Mesenchymal stem cell (in vitro differentiated cells and primary cell): ENCODE measurements around the gene THPO.

Source experiments
- DNase-seq: peaks from one replicate; pipeline ENCODE4 v3.0.0-alpha.2; 2013
- H2AFZ ChIP-seq: one replicate; pipeline ENCODE4 v1.6.1; 2013; ENCODE audit warnings: low read depth, mild to moderate bottlenecking, control low read depth, inconsistent platforms, low read length, moderate library complexity
- H2AK5ac ChIP-seq: 2 replicates; pipeline ENCODE4 v1.6.1; 2013; ENCODE audit warnings: low read length, moderate library complexity, mild to moderate bottlenecking, inconsistent platforms; ENCODE audit not compliant: severe bottlenecking
- H2BK120ac ChIP-seq: one replicate; pipeline ENCODE4 v1.6.1; 2013; ENCODE audit warnings: low read depth, mild to moderate bottlenecking, inconsistent platforms, low read length, moderate library complexity
- H2BK12ac ChIP-seq, 2 experiments: one replicate each; pipeline ENCODE4 v1.6.1; 2013; ENCODE audit warnings: inconsistent platforms in 2 of 2, low read length in 2 of 2, mild to moderate bottlenecking in 2 of 2, moderate library complexity in 2 of 2, control low read depth in 1 of 2
- H2BK15ac ChIP-seq: one replicate; pipeline ENCODE4 v1.6.1; 2013; ENCODE audit warnings: mild to moderate bottlenecking, low read depth, inconsistent platforms; ENCODE audit not compliant: poor library complexity, severe bottlenecking
- H2BK5ac ChIP-seq: 2 replicates; pipeline ENCODE4 v1.6.1; 2013; ENCODE audit warnings: low read depth, mild to moderate bottlenecking, low read length, control low read depth, inconsistent platforms; ENCODE audit not compliant: poor library complexity, severe bottlenecking
- H3K14ac ChIP-seq, 2 experiments: one replicate each; pipeline ENCODE4 v1.6.1; 2013; ENCODE audit warnings: inconsistent platforms in 2 of 2, low read length in 2 of 2, control low read depth in 1 of 2, mild to moderate bottlenecking in 1 of 2, moderate library complexity in 1 of 2
- H3K18ac ChIP-seq, 2 experiments: one replicate each; pipeline ENCODE4 v1.6.1; 2013; ENCODE audit warnings: inconsistent platforms in 2 of 2, low read length in 2 of 2, control low read depth in 1 of 2, low read depth in 1 of 2, mild to moderate bottlenecking in 1 of 2
- H3K23ac ChIP-seq, 2 experiments: one replicate each; pipeline ENCODE4 v1.6.1; 2013; ENCODE audit warnings: inconsistent platforms in 2 of 2, low read length in 2 of 2, mild to moderate bottlenecking in 2 of 2, moderate library complexity in 2 of 2, control low read depth in 1 of 2
- H3K27ac ChIP-seq: 2 replicates; pipeline ENCODE4 v1.5.1; 2013; ENCODE audit warnings: mild to moderate bottlenecking, moderate library complexity, low read length, control low read depth, inconsistent platforms; ENCODE audit not compliant: poor library complexity, severe bottlenecking
- H3K27me3 ChIP-seq, 2 experiments: 2 replicates each; pipeline versions ENCODE4 v1.6.1 to v1.7.0; 2013; ENCODE audit warnings: low read length in 2 of 2, mild to moderate bottlenecking in 2 of 2, moderate library complexity in 2 of 2, control low read depth in 1 of 2, inconsistent platforms in 1 of 2; ENCODE audit not compliant: control insufficient read depth in 1 of 2, insufficient read depth in 1 of 2
- H3K36me3 ChIP-seq, 2 experiments: 2 replicates each; pipeline versions ENCODE4 v1.6.1 to v1.7.0; 2013; ENCODE audit warnings: low read length in 2 of 2, control low read depth in 1 of 2, inconsistent platforms in 1 of 2, low read depth in 1 of 2, mild to moderate bottlenecking in 1 of 2; ENCODE audit not compliant: insufficient read depth in 2 of 2, control insufficient read depth in 1 of 2
- H3K4ac ChIP-seq, 2 experiments: one replicate each; pipeline ENCODE4 v1.6.1; 2013; ENCODE audit warnings: inconsistent platforms in 2 of 2, low read length in 2 of 2, mild to moderate bottlenecking in 2 of 2, moderate library complexity in 2 of 2, control low read depth in 1 of 2, low read depth in 1 of 2
- H3K4me1 ChIP-seq: 2 replicates; pipeline ENCODE4 v1.6.1; 2013; ENCODE audit warnings: low read depth, low read length, control low read depth; ENCODE audit not compliant: control insufficient read depth, insufficient read depth
- H3K4me2 ChIP-seq: 2 replicates; pipeline ENCODE4 v1.6.1; 2013; ENCODE audit warnings: low read length, mild to moderate bottlenecking, inconsistent platforms; ENCODE audit not compliant: poor library complexity, severe bottlenecking
- H3K4me3 ChIP-seq, 2 experiments: 2 replicates each; pipeline versions ENCODE4 v1.5.1 to v1.7.0; 2013; ENCODE audit warnings: low read length in 2 of 2, mild to moderate bottlenecking in 2 of 2, control low read depth in 1 of 2, low read depth in 1 of 2; ENCODE audit not compliant: insufficient read depth in 1 of 2
- H3K79me1 ChIP-seq: replicated peaks from 2 replicates; pipeline ENCODE4 v1.6.1; 2013; ENCODE audit warnings: mild to moderate bottlenecking, control low read depth, low read length, inconsistent platforms; ENCODE audit not compliant: poor library complexity, severe bottlenecking
- H3K9ac ChIP-seq: 2 replicates; pipeline ENCODE4 v1.7.0; 2013; ENCODE audit warnings: mild to moderate bottlenecking, low read length, moderate library complexity
- H3K9me3 ChIP-seq: 2 replicates; pipeline ENCODE4 v1.7.0; 2013; ENCODE audit warnings: mild to moderate bottlenecking, low read length; ENCODE audit not compliant: control insufficient read depth
- H4K8ac ChIP-seq: one replicate; pipeline ENCODE4 v1.6.1; 2013; ENCODE audit warnings: inconsistent platforms, mild to moderate bottlenecking, low read length, moderate library complexity
- H4K91ac ChIP-seq: one replicate; pipeline ENCODE4 v1.6.1; 2013; ENCODE audit warnings: mild to moderate bottlenecking, low read length, inconsistent platforms
- WGBS: methylation state at CpG from one replicate; pipeline ENCODE4 v1.1.7; 2013; ENCODE audit warnings: mixed read lengths; 5-methylcytosine and 5-hydroxymethylcytosine counted together

The THPO gene

DNA sequence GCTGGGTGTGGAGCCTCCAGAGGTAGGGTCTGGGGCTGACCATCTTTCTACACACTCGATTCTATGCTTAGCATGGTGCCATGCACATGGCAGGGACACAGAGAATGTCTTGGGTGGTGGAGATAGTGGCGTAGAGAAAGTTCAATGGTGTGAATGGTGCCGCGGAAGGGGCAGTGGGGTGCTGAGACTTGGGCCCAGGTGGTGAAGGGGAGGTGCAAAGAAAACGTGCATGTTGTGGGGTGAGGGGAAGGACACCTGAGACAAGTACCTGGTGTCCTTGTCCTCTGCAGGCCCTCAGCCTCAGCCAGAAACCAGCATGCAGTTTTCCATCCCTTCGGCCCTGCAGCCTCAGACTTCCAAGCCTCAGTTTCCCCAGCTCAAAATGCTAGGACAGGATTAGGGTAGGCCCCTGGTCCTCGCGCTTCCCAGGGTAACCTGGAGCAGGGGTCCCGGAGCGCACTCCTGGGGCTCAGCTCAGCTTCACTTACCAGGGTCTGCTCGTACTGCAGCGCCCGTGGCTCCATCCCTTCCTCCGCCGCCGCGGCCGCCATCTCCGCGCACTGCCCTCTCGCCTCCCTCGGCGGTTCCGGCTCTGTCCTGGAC, 17.0 kb downstream of the THPO start:
- DNase-seq, result no peak
- Histone ChIP-seq H3K4me1 (peaks cover 21% of the 10 kb centered on the region), H3K4ac (peak overlapping the region; percentile 24 to 54), H3K36me3 (peaks cover 30 to 31% of the 10 kb centered on the region in 2 experiments), H3K4me3 (peak overlapping the region; percentile 76 to 86), H2BK120ac (peak overlapping the region; percentile 64), H4K91ac (peak overlapping the region; percentile 82), H3K9me3 (no peaks in the 10 kb centered on the region), H3K27me3 (no peaks in the 10 kb centered on the region), H3K27ac (peak overlapping the region; percentile 38), H2BK15ac (peak overlapping the region; percentile 70), H3K4me2 (peak overlapping the region; percentile 98), H3K9ac (peak overlapping the region; percentile 100), H3K79me1 (peaks cover 23% of the 10 kb centered on the region), H2BK12ac (no peak overlapping the region), H2AFZ (peak overlapping the region; percentile 36), H3K18ac (peak overlapping the region; percentile 81 to 86), H3K14ac (peak overlapping the region in 1 of 2 experiments; percentile 95), H3K23ac (peak overlapping the region in 1 of 2 experiments; percentile 67), H4K8ac (peak overlapping the region; percentile 85), H2AK5ac (no peak overlapping the region), H2BK5ac (peak overlapping the region; percentile 53)
- 25% methylated on average over 14 of the region's 24 CpGs for WGBS

DNA sequence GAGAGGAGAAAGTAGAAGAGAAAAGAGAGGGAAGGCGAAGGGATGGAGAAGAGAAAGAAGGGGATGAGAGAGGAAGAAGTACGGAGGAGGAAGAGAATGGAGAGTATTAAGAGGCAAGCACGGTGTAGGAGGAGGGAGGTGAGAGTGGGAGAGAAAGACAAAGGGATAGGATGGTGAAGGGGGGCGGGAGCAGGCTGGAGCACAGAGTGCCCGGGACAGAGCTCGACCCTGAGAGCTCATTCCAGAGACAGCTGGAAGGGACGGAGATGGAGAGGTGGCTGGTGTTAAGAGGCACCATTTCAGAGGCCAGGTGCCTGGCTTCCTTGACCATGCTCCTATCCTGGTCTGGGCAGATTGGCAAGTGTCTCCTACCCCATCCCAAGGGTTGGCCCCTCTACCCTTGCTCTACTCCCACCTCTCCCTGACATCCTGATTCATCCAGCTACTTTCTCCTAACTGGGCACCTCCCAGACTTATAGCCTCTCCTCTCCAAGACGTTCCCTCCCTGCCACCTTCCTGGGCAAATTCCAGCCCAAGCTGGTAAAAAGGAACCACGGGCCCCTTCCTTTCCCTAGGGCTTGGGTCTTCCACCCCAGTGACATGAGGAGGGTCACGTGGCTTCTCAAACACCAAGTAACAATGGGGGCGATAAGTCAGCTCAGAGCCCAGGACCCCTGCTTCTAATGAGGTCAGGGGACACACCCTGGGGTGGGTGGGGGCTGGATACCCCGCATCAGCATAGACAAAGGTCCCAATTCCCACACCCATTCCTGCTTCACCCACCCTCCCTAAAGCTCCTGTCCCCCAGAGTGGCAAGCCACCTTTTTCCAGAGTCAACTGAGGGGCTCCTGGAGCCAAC, 17.7 kb downstream of the THPO start:
- H3K4ac ChIP-seq, result peak overlapping the region in 1 of 2 experiments; percentile 9
- H3K36me3 ChIP-seq, result peaks cover 32% of the 10 kb centered on the region in 2 experiments
- H2AFZ ChIP-seq, result no peak overlapping the region
- no peak overlapping the region for H2BK12ac ChIP-seq
- H3K14ac ChIP-seq, result no peak overlapping the region
- H3K4me1 ChIP-seq, result peaks cover 23% of the 10 kb centered on the region
- H3K27ac ChIP-seq, result no peak overlapping the region
- H3K9me3 ChIP-seq, result no peaks in the 10 kb centered on the region
- no peaks in the 10 kb centered on the region for H3K27me3 ChIP-seq
- H4K91ac ChIP-seq, result no peak overlapping the region
- H3K4me2 ChIP-seq, result peak overlapping the region; percentile 98
- WGBS, result 69% methylated on average over 11 of the region's 12 CpGs
- H3K18ac ChIP-seq, result no peak overlapping the region
- peaks cover 22% of the 10 kb centered on the region for H3K79me1 ChIP-seq
- H4K8ac ChIP-seq, result no peak overlapping the region
- H2BK120ac ChIP-seq, result no peak overlapping the region
- no peak overlapping the region for H2AK5ac ChIP-seq
- H2BK15ac ChIP-seq, result no peak overlapping the region
- peak overlapping the region in 1 of 2 experiments; percentile 86 for H3K4me3 ChIP-seq
- H3K9ac ChIP-seq, result peak overlapping the region; percentile 100
- no peak overlapping the region for H3K23ac ChIP-seq
- DNase-seq, result no peak
- H2BK5ac ChIP-seq, result no peak overlapping the region

DNA sequence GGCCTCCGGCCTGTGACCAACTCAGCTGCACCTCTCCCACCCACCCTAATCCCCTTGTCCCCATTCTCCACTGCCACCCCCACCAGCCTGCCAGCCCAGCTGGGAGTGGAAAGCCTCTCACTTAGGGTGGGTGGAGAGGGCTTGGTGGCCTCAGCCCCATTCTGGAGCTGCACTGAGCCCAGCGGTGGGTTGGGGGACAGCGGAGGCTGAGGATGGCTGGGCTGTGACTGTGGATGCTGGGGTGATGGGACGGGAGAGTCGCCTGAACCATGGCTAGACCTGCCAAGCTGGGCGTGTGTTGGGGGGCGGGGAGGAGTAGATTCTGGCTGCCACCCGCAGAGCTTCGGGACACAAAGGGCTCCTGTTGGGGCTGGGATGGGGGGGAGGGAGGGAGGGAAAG, 18.4 kb downstream of the THPO start:
- no peak overlapping the region for H2BK12ac ChIP-seq
- H4K8ac ChIP-seq, result no peak overlapping the region
- no peak overlapping the region for H4K91ac ChIP-seq
- peaks cover 30 to 38% of the 10 kb centered on the region in 2 experiments for H3K36me3 ChIP-seq
- no peak overlapping the region for H3K9ac ChIP-seq
- H3K9me3 ChIP-seq, result no peaks in the 10 kb centered on the region
- no peak overlapping the region for H3K23ac ChIP-seq
- no peak overlapping the region for H3K4me2 ChIP-seq
- H3K14ac ChIP-seq, result no peak overlapping the region
- WGBS, result 74% methylated on average over 8 of the region's 9 CpGs
- H3K4ac ChIP-seq, result peak overlapping the region in 1 of 2 experiments; percentile 2
- no peak overlapping the region for H2AFZ ChIP-seq
- no peak overlapping the region for H3K27ac ChIP-seq
- H3K4me1 ChIP-seq, result peaks cover 23% of the 10 kb centered on the region
- no peak overlapping the region for H2BK5ac ChIP-seq
- DNase-seq, result no peak
- H3K18ac ChIP-seq, result no peak overlapping the region
- H2BK15ac ChIP-seq, result no peak overlapping the region
- peaks cover 18% of the 10 kb centered on the region for H3K79me1 ChIP-seq
- H3K4me3 ChIP-seq, result no peak overlapping the region
- no peak overlapping the region for H2BK120ac ChIP-seq
- H3K27me3 ChIP-seq, result no peaks in the 10 kb centered on the region
- no peak overlapping the region for H2AK5ac ChIP-seq

DNA sequence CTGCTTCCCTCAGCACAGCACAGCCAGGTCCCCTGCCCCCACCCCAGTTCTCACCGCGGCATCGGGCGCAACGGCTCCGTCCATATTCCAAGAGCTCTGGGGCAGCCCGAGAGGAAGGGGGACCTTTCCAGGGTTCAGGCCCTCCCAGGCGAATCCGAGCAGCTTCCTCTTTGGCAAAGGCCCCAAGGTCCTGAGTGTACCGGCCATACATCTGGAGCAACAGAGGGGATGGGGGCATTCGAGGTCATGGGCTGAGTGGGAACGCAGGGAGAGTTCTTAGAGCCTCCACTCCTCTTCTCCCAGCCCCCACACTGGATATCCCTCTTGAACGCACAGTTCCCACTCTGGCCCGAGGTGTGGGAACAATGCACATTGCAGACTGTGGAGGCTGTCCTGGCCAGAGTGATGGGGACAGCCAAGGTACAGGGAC, 19.1 kb downstream of the THPO start:
- H3K18ac ChIP-seq, result no peak overlapping the region

More for the DNA sequence above, 19.1 kb downstream of the THPO start:
- Histone ChIP-seq H4K91ac (no peak overlapping the region), H3K4me1 (peaks cover 21% of the 10 kb centered on the region), H3K36me3 (peaks cover 28 to 43% of the 10 kb centered on the region in 2 experiments), H3K14ac (no peak overlapping the region), H2BK120ac (no peak overlapping the region), H2BK5ac (no peak overlapping the region), H2BK12ac (no peak overlapping the region), H3K9ac (no peak overlapping the region), H2AFZ (no peak overlapping the region), H3K27me3 (no peaks in the 10 kb centered on the region), H3K4ac (no peak overlapping the region), H3K4me3 (no peak overlapping the region), H2BK15ac (peak overlapping the region; percentile 26), H3K79me1 (peaks cover 18% of the 10 kb centered on the region), H3K9me3 (no peaks in the 10 kb centered on the region), H3K4me2 (no peak overlapping the region), H3K23ac (no peak overlapping the region), H2AK5ac (no peak overlapping the region), H4K8ac (no peak overlapping the region), H3K27ac (no peak overlapping the region)
- WGBS, result 86% methylated on average over 13 of the region's 14 CpGs
- DNase-seq, result no peak
